ENCODE data around the gene CEP131. TPM values are rescaled to one million over a fixed set of nuclear protein-coding genes. Genes with fewer than 3 reads are reported as not detected.
"Not testable (repeated sequence)": the region's sequence is repeated elsewhere in the genome, so short reads cannot be mapped to it uniquely, and the experiment has no call there.

The CEP131 gene
- total and polyA plus RNA-seq, 3 experiments from 2014 or later: 6.5 to 13.3 (median 13.2) TPM

DNA sequence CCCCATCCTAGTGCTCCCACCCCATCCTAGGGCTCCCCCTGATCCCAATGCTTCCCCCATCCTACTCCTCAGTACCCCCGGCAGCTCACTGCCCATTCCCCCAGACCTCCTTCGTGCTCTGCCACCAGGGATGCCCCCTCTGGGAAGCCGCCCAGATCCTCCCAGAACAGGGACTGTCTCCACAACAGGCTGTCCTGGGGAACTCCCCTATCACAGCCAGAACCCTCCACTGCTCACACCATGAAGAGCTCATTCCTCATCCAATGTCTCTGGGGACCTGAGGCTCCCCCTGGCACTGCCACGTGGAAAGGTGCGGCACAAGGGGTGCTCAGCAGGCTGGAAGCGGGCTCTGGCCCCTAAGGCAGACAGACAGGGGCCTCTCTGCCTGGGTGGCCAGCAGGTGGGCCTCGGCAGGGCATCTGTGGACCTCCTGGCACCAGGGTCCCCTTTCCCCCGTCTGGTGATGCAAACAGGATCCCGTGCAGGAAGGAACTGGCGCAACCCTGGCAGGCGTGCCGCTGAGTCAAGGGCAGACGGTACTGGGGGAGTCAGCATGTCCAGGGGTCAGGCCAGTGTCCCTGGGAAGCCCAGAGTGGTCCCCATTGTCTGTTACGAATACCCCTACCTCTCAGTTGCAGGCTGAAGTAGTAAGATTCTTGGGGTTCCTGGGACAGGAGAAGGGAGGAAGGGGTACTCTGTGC is 72.2 kb downstream of the CEP131 start:
- Histone ChIP-seq H3K36me3 (ENCODE audit: insufficient read depth, low read length) (no peaks in the 10 kb centered on the region), H3K9me3 (ENCODE audit: low read length) (no peaks in the 10 kb centered on the region), H3K4me1 (ENCODE audit: insufficient read depth, low read length) (no peaks in the 10 kb centered on the region), H3K4me3 (ENCODE audit: low read length) (no peak overlapping the region), H3K27me3 (ENCODE audit: insufficient read depth, low read length, poor library complexity, severe bottlenecking) (no peaks in the 10 kb centered on the region), H3K27ac (ENCODE audit: low read depth, low read length) (no peak overlapping the region)
- H3K4me3 Mint-ChIP-seq: no peak overlapping the region
- ChIA-PET POLR2A (no interaction called here), CTCF (no interaction called here)
- peaks cover 6 to 22% of the 10 kb centered on the region in 2 donors for H3K27me3 Mint-ChIP-seq
- no peaks in the 10 kb centered on the region for H3K4me1 Mint-ChIP-seq
- no peak for DNase-seq
- no peak overlapping the region for H3K27ac Mint-ChIP-seq
- H3K36me3 Mint-ChIP-seq: no peaks in the 10 kb centered on the region
- no peaks in the 10 kb centered on the region for H3K9me3 Mint-ChIP-seq

GRCh38 chr17:81148986-81149533 is 73.7 kb downstream of the CEP131 start:
- no peaks in the 10 kb centered on the region for H3K27me3 ChIP-seq (ENCODE audit: insufficient read depth, low read length, poor library complexity, severe bottlenecking)
- H3K27ac ChIP-seq (ENCODE audit: low read depth, low read length): no peak overlapping the region
- POLR2A ChIA-PET: no interaction called here
- H3K9me3 ChIP-seq (ENCODE audit: low read length): no peaks in the 10 kb centered on the region
- no peaks in the 10 kb centered on the region for H3K36me3 ChIP-seq (ENCODE audit: insufficient read depth, low read length)
- H3K27me3 Mint-ChIP-seq: peaks cover 2 to 22% of the 10 kb centered on the region in 2 donors
- H3K4me3 Mint-ChIP-seq: no peak overlapping the region
- H3K36me3 Mint-ChIP-seq: no peaks in the 10 kb centered on the region
- no peaks in the 10 kb centered on the region for H3K4me1 ChIP-seq (ENCODE audit: insufficient read depth, low read length)
- CTCF ChIA-PET: interaction anchor here (1.3 kb wide), 1 partner anchor 9 kb away, joined by 3 read pairs; no protein-coding TSS in a partner anchor
- no peak overlapping the region for H3K4me3 ChIP-seq (ENCODE audit: low read length)
- H3K9me3 Mint-ChIP-seq: no peaks in the 10 kb centered on the region
- no peaks in the 10 kb centered on the region for H3K4me1 Mint-ChIP-seq
- no peak for DNase-seq
- no peak overlapping the region for H3K27ac Mint-ChIP-seq

DNA sequence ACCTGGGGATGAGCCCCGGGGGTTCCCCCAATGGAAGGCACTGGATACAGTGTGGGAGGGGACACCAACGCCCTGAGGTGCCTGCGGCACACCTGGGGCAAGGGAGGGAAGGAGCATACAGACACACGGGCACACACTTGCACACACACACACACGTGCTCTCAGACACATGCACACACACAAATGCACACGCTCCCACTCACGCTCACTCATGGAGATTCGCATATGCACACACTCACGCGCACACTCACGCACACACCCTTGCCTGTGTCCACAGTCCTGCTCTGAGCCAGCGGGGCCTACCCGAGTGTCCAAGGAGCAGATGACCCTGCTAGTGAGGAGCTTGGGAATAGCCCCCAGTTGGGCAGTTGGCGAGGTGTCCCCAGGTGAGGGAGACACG is 74.2 kb downstream of the CEP131 start:
- ChIA-PET CTCF (interaction anchor here (1.0 to 1.3 kb wide), 2 partner anchors 8 to 10 kb away, joined by 3 to 4 read pairs; no protein-coding TSS in a partner anchor), POLR2A (no interaction called here)
- Histone ChIP-seq H3K4me1 (ENCODE audit: insufficient read depth, low read length) (no peaks in the 10 kb centered on the region), H3K36me3 (ENCODE audit: insufficient read depth, low read length) (no peaks in the 10 kb centered on the region), H3K9me3 (ENCODE audit: low read length) (no peaks in the 10 kb centered on the region), H3K27me3 (ENCODE audit: insufficient read depth, low read length, poor library complexity, severe bottlenecking) (no peaks in the 10 kb centered on the region), H3K27ac (ENCODE audit: low read depth, low read length) (no peak overlapping the region), H3K4me3 (ENCODE audit: low read length) (no peak overlapping the region)
- no peak for DNase-seq
- H3K4me3 Mint-ChIP-seq: no peak overlapping the region
- no peak overlapping the region for H3K27ac Mint-ChIP-seq
- H3K4me1 Mint-ChIP-seq: no peaks in the 10 kb centered on the region
- no peaks in the 10 kb centered on the region for H3K36me3 Mint-ChIP-seq
- no peaks in the 10 kb centered on the region for H3K9me3 Mint-ChIP-seq
- H3K27me3 Mint-ChIP-seq: peaks cover 2 to 22% of the 10 kb centered on the region in 2 donors

DNA sequence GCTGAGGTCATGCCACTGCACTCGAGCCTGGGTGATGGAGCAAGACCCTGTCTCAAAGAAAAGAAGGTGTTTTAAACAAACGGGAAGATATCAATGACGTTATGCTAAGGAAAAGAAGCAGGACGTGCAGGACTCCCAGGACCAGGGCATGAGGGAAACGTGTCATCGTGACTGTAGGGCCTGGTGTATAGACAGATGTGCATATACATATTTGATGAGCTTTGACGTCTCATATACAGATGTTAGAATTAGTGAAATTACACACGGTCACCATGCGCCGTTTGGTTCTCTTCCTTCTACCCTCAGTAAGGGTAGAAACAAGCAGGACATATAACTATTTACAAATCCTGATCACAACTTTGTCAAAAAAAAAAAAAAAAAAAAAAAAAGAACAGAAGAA is 75.1 kb downstream of the CEP131 start:
- H3K27me3 Mint-ChIP-seq: peaks cover 2 to 22% of the 10 kb centered on the region in 2 donors
- H3K4me3 Mint-ChIP-seq: no peak overlapping the region
- no peaks in the 10 kb centered on the region for H3K4me1 Mint-ChIP-seq
- Histone ChIP-seq H3K4me1 (ENCODE audit: insufficient read depth, low read length) (no peaks in the 10 kb centered on the region), H3K9me3 (ENCODE audit: low read length) (no peaks in the 10 kb centered on the region), H3K27ac (ENCODE audit: low read depth, low read length) (no peak overlapping the region), H3K27me3 (ENCODE audit: insufficient read depth, low read length, poor library complexity, severe bottlenecking) (no peaks in the 10 kb centered on the region), H3K4me3 (ENCODE audit: low read length) (no peak overlapping the region), H3K36me3 (ENCODE audit: insufficient read depth, low read length) (no peaks in the 10 kb centered on the region)
- DNase-seq: no peak
- ChIA-PET POLR2A (no interaction called here), CTCF (interaction anchor here (1.0 kb wide), 1 partner anchor 11 kb away, joined by 4 read pairs; no protein-coding TSS in a partner anchor)
- H3K27ac Mint-ChIP-seq: no peak overlapping the region
- H3K9me3 Mint-ChIP-seq: no peaks in the 10 kb centered on the region
- H3K36me3 Mint-ChIP-seq: no peaks in the 10 kb centered on the region

GRCh38 chr17:81146208-81146607 is 76.6 kb downstream of the CEP131 start:
- POLR2A ChIA-PET; H3K9me3 Mint-ChIP-seq; H3K4me1 Mint-ChIP-seq; H3K36me3 Mint-ChIP-seq; H3K27me3 ChIP-seq (ENCODE audit: insufficient read depth, low read length, poor library complexity, severe bottlenecking); H3K4me1 ChIP-seq (ENCODE audit: insufficient read depth, low read length); H3K4me3 Mint-ChIP-seq; H3K27ac Mint-ChIP-seq; H3K36me3 ChIP-seq (ENCODE audit: insufficient read depth, low read length); H3K4me3 ChIP-seq (ENCODE audit: low read length); H3K27ac ChIP-seq (ENCODE audit: low read depth, low read length); H3K9me3 ChIP-seq (ENCODE audit: low read length); CTCF ChIA-PET; DNase-seq: not testable (repeated sequence)
- H3K27me3 Mint-ChIP-seq: peaks cover 6 to 18% of the 10 kb centered on the region in 2 donors

DNA sequence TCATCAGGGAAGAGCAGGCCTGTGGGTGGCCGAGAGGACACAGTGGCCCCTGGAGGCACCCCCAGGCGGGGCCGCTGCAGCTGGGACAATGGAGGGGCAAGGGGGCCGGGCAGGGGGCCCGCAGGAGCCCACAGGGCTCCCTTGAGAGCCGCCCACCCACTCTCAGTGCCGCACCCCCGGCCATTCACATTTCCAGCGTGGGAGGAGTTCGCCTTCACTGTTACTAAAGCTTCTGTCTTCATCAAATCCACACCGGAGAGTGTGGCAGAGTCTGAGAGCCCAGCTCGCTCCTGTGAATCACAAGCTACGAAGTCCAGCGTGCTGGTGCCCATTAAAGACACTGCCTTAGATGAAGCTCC is 78.4 kb downstream of the CEP131 start:
- CTCF ChIA-PET: no interaction called here
- Mint-ChIP-seq H3K4me3 (no peak overlapping the region), H3K27me3 (peaks cover 7 to 9% of the 10 kb centered on the region in 2 donors), H3K4me1 (no peaks in the 10 kb centered on the region), H3K27ac (no peak overlapping the region), H3K9me3 (no peaks in the 10 kb centered on the region), H3K36me3 (no peaks in the 10 kb centered on the region)
- no peak overlapping the region for H3K4me3 ChIP-seq (ENCODE audit: low read length)
- no peaks in the 10 kb centered on the region for H3K27me3 ChIP-seq (ENCODE audit: insufficient read depth, low read length, poor library complexity, severe bottlenecking)
- no peak for DNase-seq
- H3K36me3 ChIP-seq (ENCODE audit: insufficient read depth, low read length): no peaks in the 10 kb centered on the region
- H3K9me3 ChIP-seq (ENCODE audit: low read length): no peaks in the 10 kb centered on the region
- POLR2A ChIA-PET: no interaction called here
- no peak overlapping the region for H3K27ac ChIP-seq (ENCODE audit: low read depth, low read length)
- H3K4me1 ChIP-seq (ENCODE audit: insufficient read depth, low read length): no peaks in the 10 kb centered on the region

GRCh38 chr17:81143717-81144422 is 78.9 kb downstream of the CEP131 start:
- Histone ChIP-seq H3K4me1 (ENCODE audit: insufficient read depth, low read length) (no peaks in the 10 kb centered on the region), H3K4me3 (ENCODE audit: low read length) (no peak overlapping the region), H3K27me3 (ENCODE audit: insufficient read depth, low read length, poor library complexity, severe bottlenecking) (no peaks in the 10 kb centered on the region), H3K9me3 (ENCODE audit: low read length) (no peaks in the 10 kb centered on the region), H3K36me3 (ENCODE audit: insufficient read depth, low read length) (no peaks in the 10 kb centered on the region), H3K27ac (ENCODE audit: low read depth, low read length) (no peak overlapping the region)
- peaks cover 7% of the 10 kb centered on the region in 2 donors for H3K27me3 Mint-ChIP-seq
- DNase-seq: no peak
- no peaks in the 10 kb centered on the region for H3K9me3 Mint-ChIP-seq
- no peaks in the 10 kb centered on the region for H3K4me1 Mint-ChIP-seq
- H3K27ac Mint-ChIP-seq: no peak overlapping the region
- no peak overlapping the region for H3K4me3 Mint-ChIP-seq
- no peaks in the 10 kb centered on the region for H3K36me3 Mint-ChIP-seq
- ChIA-PET CTCF (no interaction called here), POLR2A (no interaction called here)

DNA sequence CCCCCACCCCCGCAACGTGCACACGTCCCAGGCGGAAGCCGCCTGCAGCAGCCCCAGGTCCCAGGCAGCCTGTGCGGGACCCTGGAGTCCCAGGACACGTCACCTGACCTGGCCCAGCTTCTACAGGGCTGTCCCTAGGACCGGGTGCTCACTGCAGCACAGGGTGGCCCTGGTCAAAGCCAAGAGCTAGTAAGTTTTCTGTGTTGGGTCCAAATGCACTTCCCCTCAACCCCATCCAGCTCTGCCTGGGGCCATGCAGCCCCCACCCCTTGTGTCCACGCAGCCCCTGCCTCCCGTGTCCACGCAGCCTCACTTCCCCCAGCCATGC is 79.6 kb downstream of the CEP131 start:
- H3K4me1 ChIP-seq (ENCODE audit: insufficient read depth, low read length): no peaks in the 10 kb centered on the region
- no peaks in the 10 kb centered on the region for H3K36me3 ChIP-seq (ENCODE audit: insufficient read depth, low read length)
- POLR2A ChIA-PET: no interaction called here
- Mint-ChIP-seq H3K27ac (no peak overlapping the region), H3K36me3 (no peaks in the 10 kb centered on the region), H3K9me3 (no peaks in the 10 kb centered on the region), H3K27me3 (peaks cover 1 to 7% of the 10 kb centered on the region in 2 donors), H3K4me3 (no peak overlapping the region), H3K4me1 (no peaks in the 10 kb centered on the region)
- H3K27me3 ChIP-seq (ENCODE audit: insufficient read depth, low read length, poor library complexity, severe bottlenecking): no peaks in the 10 kb centered on the region
- H3K27ac ChIP-seq (ENCODE audit: low read depth, low read length): no peak overlapping the region
- H3K9me3 ChIP-seq (ENCODE audit: low read length): no peaks in the 10 kb centered on the region
- CTCF ChIA-PET: interaction anchor here (0.9 kb wide), 1 partner anchor 10 kb away, joined by 3 read pairs; no protein-coding TSS in a partner anchor
- no peak for DNase-seq
- no peak overlapping the region for H3K4me3 ChIP-seq (ENCODE audit: low read length)

All from CD8-positive, alpha-beta memory T cell (primary cell).